Activated T-helper 1 cell treated with anti-CD3 and anti-CD28 coated beads, Interleukin-12 subunit alpha, Interleukin-12 subunit beta, Interleukin-2, Interleukin-4 antibody, amounts not matched to agents 30 ng/mL and 10 ng/mL and 1 ng/mL, durations not matched to agents 14 hours and 24 hours and 36 hours (primary cell): ENCODE measurements around the gene BGN. TPM values are rescaled to one million over a fixed set of nuclear protein-coding genes. Genes with fewer than 3 reads are reported as not detected.

Experiments
- DNase-seq: peaks from one replicate; pipeline ENCODE4 v3.0.0; 2021; ENCODE audit warnings: low spot score
- H3K27ac Mint-ChIP-seq: one replicate; pipeline ENCODE4 v1.8.0; 2021; ENCODE audit warnings: mild to moderate bottlenecking, mixed read lengths
- H3K27me3 Mint-ChIP-seq: one replicate; pipeline ENCODE4 v1.8.0; 2022; ENCODE audit warnings: mild to moderate bottlenecking, moderate library complexity, mixed read lengths; ENCODE audit not compliant: insufficient read depth
- H3K36me3 Mint-ChIP-seq: one replicate; pipeline ENCODE4 v1.8.0; 2021; ENCODE audit warnings: low read depth, mixed read lengths
- H3K4me1 Mint-ChIP-seq: one replicate; pipeline ENCODE4 v1.8.0; 2021; ENCODE audit warnings: low read depth, mixed read lengths
- H3K4me3 Mint-ChIP-seq: one replicate; pipeline ENCODE4 v1.8.0; 2021; ENCODE audit warnings: mild to moderate bottlenecking, moderate library complexity, mixed read lengths
- H3K9me3 Mint-ChIP-seq: one replicate; pipeline ENCODE4 v1.8.0; 2021; ENCODE audit warnings: mixed read lengths
- intact Hi-C: fragments of 100-400 bp; cut with micrococcal nuclease; formaldehyde crosslinking; loops from one replicate; pipeline ENCODE4 v1.15.1; 2024
- total RNA-seq: library from RNA; stranded (reverse); gene quantifications from 2 replicates; pipeline ENCODE4 v1.2.3, GENCODE V29; 2022

BGN gene
- total RNA-seq, 1 donor from 2014 or later, result not detected

DNA sequence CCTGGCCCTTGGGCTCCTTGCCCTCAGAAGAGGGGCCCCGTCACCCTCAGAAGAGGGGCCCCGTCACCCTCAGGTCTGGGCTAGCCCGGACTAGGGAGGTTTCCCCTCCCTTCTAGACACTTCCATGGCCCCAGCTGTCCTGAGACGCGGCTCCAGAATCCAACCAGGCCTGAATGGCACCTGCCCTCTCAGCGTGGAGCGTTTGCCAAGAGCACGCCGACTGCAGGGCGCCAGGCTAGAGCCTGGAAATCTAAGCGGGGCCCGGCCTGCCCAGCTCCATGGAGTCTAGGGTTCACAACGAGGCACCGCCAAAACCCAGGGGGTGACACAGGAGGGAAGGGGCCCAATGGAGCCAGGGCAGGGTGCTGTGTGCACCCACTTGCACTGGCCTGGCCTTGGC, 14.8 kb downstream of the BGN start:
- intact Hi-C loops, result loop anchor here (5.0 kb wide), 1 partner anchor 107 kb away; the partner anchor contains the start of gene PNMA6E
- DNase-seq, result no peak
- Mint-ChIP-seq H3K9me3 (no peaks in the 10 kb centered on the region), H3K36me3 (no peaks in the 10 kb centered on the region), H3K4me1 (no peaks in the 10 kb centered on the region), H3K4me3 (no peak overlapping the region), H3K27ac (no peak overlapping the region), H3K27me3 (no peaks in the 10 kb centered on the region)

DNA sequence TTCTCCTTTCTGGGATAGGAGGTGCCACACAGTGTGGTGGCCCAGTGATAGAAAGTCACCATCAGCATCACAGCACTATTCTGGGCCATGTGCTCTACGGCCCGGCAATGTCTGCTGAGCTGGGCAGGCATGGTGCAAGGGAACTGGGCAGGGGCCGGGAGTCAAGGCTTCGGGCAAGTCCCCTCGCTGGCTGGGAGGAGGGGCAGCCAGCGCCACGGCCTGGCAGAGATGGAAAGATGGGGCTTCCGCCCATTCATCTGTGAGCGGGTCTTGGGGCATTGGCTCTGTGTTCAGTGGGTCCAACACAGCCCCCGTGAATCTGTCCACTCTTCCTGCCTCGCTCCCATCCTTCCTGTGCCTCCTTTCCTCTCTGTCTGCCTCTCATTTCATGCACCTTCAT, 15.6 kb downstream of the BGN start:
- H3K4me3 Mint-ChIP-seq, result no peak overlapping the region
- no peak overlapping the region for H3K27ac Mint-ChIP-seq
- H3K36me3 Mint-ChIP-seq, result no peaks in the 10 kb centered on the region
- H3K4me1 Mint-ChIP-seq, result no peaks in the 10 kb centered on the region
- DNase-seq, result no peak
- H3K27me3 Mint-ChIP-seq, result no peaks in the 10 kb centered on the region
- H3K9me3 Mint-ChIP-seq, result no peaks in the 10 kb centered on the region
- intact Hi-C loops, result no loop called here

DNA sequence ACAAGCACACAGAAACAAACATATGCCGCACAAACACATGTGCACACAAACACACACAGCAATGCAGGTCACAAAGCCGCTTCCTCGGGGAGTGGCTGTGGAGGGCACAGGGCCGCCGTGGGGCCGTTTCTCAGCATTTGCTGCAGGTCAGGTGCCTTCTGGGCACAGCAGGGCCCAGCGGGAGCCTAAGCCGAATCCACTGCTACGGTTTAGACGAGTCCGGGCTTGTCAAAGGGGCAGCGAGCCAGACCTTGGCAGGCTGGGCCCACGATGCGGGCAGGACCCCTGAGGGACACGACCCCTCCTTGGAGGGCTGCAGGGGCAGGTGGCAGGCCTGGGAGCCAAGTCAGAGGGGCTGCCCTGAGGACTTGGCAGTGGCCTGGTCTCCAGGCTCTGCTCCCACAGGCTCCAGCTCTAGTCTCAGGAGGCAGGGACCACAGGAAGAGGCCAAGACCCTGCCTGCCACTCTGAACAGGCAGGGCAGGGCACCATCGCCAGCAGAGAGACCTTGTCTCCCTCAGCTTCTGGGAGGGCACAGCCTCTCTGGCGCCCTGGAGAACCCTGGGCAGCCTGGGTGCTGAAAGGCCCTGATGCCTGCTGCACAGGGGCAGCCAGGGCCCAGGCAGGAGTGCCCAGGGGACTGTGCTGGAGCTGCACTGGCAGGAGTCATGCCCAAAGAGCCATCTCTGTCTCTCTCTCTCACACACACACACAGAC, 17.2 kb downstream of the BGN start:
- H3K9me3 Mint-ChIP-seq, result no peaks in the 10 kb centered on the region
- intact Hi-C loops, result no loop called here
- H3K4me1 Mint-ChIP-seq, result no peaks in the 10 kb centered on the region
- H3K27ac Mint-ChIP-seq, result no peak overlapping the region
- no peak overlapping the region for H3K4me3 Mint-ChIP-seq
- H3K27me3 Mint-ChIP-seq, result peaks cover 4% of the 10 kb centered on the region
- H3K36me3 Mint-ChIP-seq, result no peaks in the 10 kb centered on the region
- DNase-seq, result no peak

DNA sequence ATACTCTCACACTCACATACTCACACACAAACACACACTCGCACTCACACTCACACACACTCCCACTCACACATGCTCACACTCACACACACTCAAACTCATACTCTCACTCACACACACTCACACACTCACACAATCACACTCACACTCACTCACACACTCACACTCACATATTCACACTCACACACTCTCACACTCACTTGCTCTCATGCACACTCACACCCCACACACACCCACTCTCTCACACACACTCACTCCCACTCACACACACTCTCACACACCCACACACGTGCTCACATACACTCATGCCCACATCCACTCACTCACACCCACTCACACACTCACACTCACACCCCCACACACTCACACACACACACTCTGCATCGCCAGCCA, 17.7 kb downstream of the BGN start:
- intact Hi-C loops, result no loop called here
- no peak for DNase-seq
- Mint-ChIP-seq H3K4me1 (no peaks in the 10 kb centered on the region), H3K27ac (no peak overlapping the region), H3K27me3 (peaks cover 4% of the 10 kb centered on the region), H3K36me3 (no peaks in the 10 kb centered on the region), H3K4me3 (no peak overlapping the region), H3K9me3 (no peaks in the 10 kb centered on the region)

DNA sequence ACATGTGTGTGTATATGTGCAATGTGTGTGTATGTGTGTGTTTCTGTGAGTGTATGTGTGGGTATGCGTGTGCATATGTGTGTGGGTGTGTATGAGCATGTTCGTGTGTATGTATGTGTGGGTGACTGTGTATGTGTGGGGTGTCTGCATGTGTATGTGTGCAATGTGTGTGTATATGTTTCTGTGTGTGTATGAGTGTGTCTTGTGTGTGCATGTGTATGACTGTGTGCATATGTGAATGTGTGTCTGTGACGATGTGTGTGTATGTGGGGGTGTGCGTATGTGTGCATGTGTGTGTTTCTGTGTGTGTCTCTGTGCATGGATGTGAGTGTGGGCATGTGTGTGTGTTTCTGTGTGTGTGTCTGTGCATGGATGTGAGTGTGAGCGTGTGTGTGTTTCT, 18.5 kb downstream of the BGN start:
- peaks cover 4% of the 10 kb centered on the region for H3K27me3 Mint-ChIP-seq
- H3K9me3 Mint-ChIP-seq, result no peaks in the 10 kb centered on the region
- H3K4me1 Mint-ChIP-seq, result no peaks in the 10 kb centered on the region
- no peak overlapping the region for H3K27ac Mint-ChIP-seq
- no peak overlapping the region for H3K4me3 Mint-ChIP-seq
- no peak for DNase-seq
- H3K36me3 Mint-ChIP-seq, result no peaks in the 10 kb centered on the region
- intact Hi-C loops, result no loop called here

DNA sequence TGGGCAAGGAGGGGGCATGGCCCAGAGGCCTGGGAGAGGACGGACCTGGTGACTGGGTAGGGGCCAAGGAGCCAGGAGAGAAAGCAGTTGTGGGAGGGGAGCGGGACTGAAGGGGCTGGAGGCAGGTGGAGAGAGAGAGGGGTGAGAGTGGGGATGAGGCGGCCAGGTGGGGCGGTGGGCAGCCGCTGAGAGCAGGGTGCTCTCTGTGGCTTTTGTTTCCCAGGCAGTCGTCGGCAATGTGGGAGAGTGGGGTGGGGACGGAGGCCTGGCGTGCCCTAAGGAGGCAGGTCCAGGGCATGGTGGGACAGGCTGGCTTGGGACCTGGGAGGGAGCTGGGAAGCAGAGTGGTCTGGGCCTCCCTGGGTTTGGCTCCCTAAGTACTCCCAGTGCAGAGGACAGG, 19.5 kb downstream of the BGN start:
- H3K36me3 Mint-ChIP-seq, result no peaks in the 10 kb centered on the region
- H3K4me3 Mint-ChIP-seq, result no peak overlapping the region
- no peaks in the 10 kb centered on the region for H3K4me1 Mint-ChIP-seq
- DNase-seq, result no peak
- no peaks in the 10 kb centered on the region for H3K9me3 Mint-ChIP-seq
- peaks cover 4% of the 10 kb centered on the region for H3K27me3 Mint-ChIP-seq
- intact Hi-C loops, result no loop called here
- H3K27ac Mint-ChIP-seq, result no peak overlapping the region

DNA sequence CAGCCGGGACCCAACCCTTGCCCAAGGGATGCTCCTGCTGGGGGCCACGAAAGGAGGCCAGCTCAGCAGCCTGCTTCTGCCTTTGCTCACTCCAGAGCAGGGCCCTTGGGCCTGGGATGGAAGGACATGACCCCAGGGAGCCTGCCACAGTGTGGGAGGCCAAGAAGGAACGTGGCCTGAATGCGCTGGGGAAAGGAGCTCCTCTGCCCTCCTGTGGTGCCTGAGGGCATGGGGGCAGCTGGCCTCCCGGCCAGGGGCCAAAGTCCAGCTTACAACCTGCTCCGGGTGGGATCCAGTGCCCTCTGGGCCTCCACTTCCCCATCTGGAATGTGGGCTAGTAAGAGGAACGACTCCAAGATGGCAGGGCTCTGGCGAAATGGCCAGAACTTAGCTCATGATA, 20.7 kb downstream of the BGN start:
- no peak for DNase-seq

DNA sequence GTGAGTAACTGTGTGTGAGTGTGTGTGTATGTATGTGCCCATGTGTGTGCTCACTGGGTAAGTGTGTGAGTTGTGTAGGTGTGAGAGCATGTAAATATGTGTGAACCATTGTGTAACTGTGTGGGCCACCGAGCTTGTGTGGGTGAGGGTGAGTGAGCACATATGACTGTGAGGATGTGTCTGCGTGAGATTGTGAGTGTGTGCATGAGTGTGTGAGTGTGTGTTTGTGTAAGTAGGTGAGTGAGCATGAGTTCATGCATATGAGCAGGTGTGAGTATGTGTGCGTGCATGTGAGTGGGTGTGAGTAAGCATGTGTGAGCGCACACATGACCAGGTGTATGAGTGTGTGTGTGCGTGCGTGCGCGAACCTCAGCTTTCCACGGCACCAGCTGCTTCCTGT, 21.3 kb downstream of the BGN start:
- Mint-ChIP-seq H3K27ac (no peak overlapping the region), H3K4me1 (no peaks in the 10 kb centered on the region), H3K27me3 (peaks cover 4% of the 10 kb centered on the region), H3K9me3 (no peaks in the 10 kb centered on the region), H3K4me3 (no peak overlapping the region), H3K36me3 (no peaks in the 10 kb centered on the region)
- intact Hi-C loops, result loop anchor here (2.0 kb wide), 1 partner anchor 55 kb away; no protein-coding TSS in a partner anchor
- no peak for DNase-seq

More for the DNA sequence above, 20.7 kb downstream of the BGN start:
- peaks cover 4% of the 10 kb centered on the region for H3K27me3 Mint-ChIP-seq
- no peaks in the 10 kb centered on the region for H3K9me3 Mint-ChIP-seq
- H3K4me1 Mint-ChIP-seq, result no peaks in the 10 kb centered on the region
- intact Hi-C loops, result no loop called here
- no peaks in the 10 kb centered on the region for H3K36me3 Mint-ChIP-seq
- no peak overlapping the region for H3K4me3 Mint-ChIP-seq
- no peak overlapping the region for H3K27ac Mint-ChIP-seq

DNA sequence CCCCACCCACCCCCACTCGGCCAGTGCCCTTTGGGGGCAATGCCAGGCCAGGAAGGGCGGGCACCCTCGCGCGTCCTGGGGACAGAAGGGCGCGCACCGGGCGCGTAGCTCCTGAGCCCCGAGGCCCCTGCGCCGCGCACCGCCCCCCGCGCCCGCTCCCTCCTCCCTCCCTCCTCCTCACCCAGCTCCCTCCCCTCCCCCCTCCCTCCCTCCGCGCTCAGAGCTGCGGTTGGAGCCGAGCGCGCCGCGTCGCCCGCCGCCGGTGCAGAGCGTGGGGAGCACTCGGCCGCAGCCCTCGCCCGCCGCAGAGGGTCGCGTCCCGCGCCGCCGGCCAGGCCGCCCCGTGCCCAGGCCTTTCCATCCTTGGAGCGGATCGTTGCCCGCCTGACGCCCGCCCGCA, 22.6 kb downstream of the BGN start, which contains the start of gene ATP2B3:
Gene ATP2B3, plus strand, starts transcription at position 220 of the 400 bp plus-strand sequence. CDS start 18,606 bp downstream, outside the sequence.
- intact Hi-C loops, result loop anchor here (2.0 kb wide), 1 partner anchor 57 kb away; no protein-coding TSS in a partner anchor
- no peak within 1 kb of the TSS for H3K27ac Mint-ChIP-seq
- H3K36me3 Mint-ChIP-seq, result no peaks in the 10 kb centered on the region
- H3K27me3 Mint-ChIP-seq, result peaks cover 5% of the 10 kb centered on the region
- H3K9me3 Mint-ChIP-seq, result no peaks in the 10 kb centered on the region
- DNase-seq, result no peak
- H3K4me1 Mint-ChIP-seq, result no peaks in the 10 kb centered on the region
- no peak within 1 kb of the TSS for H3K4me3 Mint-ChIP-seq

DNA sequence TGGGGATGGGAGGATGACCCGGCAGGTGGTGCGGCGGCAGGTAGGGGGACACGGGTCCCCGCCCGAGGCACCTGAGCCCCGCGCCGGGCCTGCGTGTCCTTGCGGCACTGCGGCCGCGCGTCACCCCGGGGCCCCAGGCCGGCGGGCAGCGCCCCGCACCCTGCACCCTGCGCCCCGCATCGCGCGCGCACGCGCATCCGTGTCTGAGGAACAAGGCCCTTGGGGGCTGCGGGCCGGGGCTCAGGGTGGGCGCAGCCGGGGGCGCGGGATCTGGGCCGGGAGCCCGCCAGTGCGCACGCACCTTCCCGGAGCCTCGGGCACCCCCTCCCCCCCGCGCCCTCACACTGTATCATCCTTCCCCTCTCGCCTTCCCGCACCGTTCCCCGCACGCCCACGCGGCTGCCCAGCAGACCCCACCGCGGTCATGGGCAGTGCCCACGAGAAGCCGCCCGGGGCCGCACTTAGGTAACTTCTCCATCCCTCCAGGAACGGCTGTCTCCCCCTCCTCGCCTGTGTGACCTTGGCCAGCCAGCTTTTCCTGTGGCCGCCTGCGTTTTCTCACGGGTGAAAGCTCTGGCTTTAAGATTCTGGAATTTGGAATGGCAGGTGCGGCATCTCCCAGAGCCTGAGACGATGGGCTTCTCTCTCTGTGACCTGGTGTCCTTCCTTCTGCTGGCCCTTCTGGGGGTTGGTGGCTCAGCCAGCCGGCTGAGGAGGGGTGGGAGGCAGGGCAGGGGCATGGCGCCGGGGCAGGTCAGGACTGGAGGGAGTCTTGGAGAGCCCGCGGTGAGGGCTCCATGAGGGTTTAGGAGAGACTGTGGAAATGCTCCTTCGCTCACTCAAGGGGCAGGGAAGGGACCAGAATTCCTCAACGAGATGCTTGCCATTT, 23.4 kb downstream of the BGN start:
- Mint-ChIP-seq H3K27ac (no peak overlapping the region), H3K4me3 (no peak overlapping the region)

DNA sequence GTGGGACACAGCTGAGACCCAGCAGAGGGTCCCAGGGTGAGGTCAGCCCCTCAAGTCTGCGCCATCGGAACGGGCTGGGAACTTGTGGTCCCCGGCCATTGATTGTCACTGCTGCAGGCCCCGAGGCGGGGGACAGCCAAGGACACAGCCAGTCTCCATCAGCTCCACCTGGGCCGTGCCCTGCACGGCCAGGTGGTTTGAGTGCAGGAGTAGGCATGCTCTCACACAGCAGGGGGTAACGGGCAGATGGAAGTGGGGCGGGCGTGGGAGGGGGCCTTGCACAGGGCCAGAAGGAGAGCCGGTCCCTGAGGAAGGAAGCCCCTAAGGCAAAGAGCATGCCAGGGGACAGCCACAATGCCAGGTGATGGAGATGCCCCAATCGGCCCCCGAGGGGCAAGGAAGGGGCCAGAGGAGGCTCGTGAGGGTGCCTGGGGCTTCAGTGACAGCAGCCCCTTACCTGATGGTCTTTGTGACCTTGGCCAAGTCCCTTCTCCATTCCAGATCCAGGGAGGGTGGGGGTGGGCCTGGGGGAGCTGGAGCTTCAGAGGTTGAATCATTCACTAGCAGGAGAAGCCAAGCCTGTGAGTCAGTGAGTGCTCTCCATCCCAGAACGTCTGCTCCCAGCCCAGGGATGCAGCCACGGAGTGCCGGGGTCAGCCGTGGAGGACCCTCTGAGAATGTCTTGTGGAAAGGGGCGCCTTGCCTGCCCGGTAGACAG, 24.9 kb downstream of the BGN start:
- no peak for DNase-seq
- Mint-ChIP-seq H3K27ac (no peak overlapping the region), H3K4me3 (no peak overlapping the region), H3K4me1 (no peaks in the 10 kb centered on the region), H3K27me3 (peaks cover 5% of the 10 kb centered on the region), H3K9me3 (no peaks in the 10 kb centered on the region), H3K36me3 (no peaks in the 10 kb centered on the region)
- intact Hi-C loops, result no loop called here

More for the DNA sequence above, 23.4 kb downstream of the BGN start:
- no peak for DNase-seq
- Mint-ChIP-seq H3K4me1 (no peaks in the 10 kb centered on the region), H3K9me3 (no peaks in the 10 kb centered on the region), H3K36me3 (no peaks in the 10 kb centered on the region), H3K27me3 (peaks cover 5% of the 10 kb centered on the region)
- intact Hi-C loops, result loop anchor here (2.0 kb wide), 1 partner anchor 57 kb away; no protein-coding TSS in a partner anchor

DNA sequence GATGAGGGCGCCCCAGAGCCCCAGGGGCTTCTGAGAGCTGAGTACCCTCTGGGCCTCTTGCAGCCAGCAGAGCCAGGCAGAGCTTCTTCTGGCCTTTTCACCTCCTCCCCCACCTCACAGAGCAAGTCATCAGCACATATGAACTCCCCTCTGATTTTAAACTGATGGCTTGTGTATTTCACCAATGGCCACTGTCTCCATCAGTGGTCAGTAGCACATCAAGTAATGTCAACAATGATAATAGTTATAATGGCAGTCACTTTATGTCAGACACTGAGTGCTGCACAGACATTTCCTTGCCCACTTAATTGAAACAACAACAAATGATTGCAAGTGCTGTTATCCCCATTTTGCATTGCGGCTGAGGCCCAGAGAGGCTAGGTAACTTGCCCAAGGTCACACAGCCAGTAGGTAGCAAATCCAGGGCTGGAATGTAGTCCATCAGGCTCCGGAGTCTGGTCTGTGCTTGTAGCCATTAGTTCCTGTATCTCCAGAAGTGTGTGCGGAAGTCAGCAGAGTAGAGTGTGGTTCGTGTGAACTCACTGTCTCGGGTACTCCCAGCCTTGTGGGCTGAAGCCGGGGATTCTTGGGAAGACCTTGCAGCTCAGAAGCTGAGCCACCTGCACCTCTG, 25.6 kb downstream of the BGN start:
- H3K27ac Mint-ChIP-seq, result no peak overlapping the region
- H3K27me3 Mint-ChIP-seq, result peaks cover 5% of the 10 kb centered on the region
- no peak overlapping the region for H3K4me3 Mint-ChIP-seq
- intact Hi-C loops, result no loop called here
- no peaks in the 10 kb centered on the region for H3K9me3 Mint-ChIP-seq
- no peak for DNase-seq
- no peaks in the 10 kb centered on the region for H3K4me1 Mint-ChIP-seq
- H3K36me3 Mint-ChIP-seq, result no peaks in the 10 kb centered on the region
